ENCODE results near the gene RBFA. TPM values are rescaled to one million over a fixed set of nuclear protein-coding genes. Genes with fewer than 3 reads are reported as not detected.

RBFA gene, protein sequence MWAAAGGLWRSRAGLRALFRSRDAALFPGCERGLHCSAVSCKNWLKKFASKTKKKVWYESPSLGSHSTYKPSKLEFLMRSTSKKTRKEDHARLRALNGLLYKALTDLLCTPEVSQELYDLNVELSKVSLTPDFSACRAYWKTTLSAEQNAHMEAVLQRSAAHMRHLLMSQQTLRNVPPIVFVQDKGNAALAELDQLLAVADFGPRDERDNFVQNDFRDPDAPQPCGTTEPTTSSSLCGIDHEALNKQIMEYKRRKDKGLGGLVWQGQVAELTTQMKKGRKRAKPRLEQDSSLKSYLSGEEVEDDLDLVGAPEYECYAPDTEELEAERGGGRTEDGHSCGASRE
- 31.2 and 31.5 TPM in 2 replicates for total RNA-seq

GRCh38 chr18:80034068-80034851 is at the start of gene RBFA:
TSS of gene RBFA (plus strand) at chr18:80034434. CDS start at chr18:80034496, 62 bp downstream.

GRCh38 chr18:79988451-79989194 is 45.6 kb upstream of the RBFA start, which contains the start of gene TXNL4A:
TSS of gene TXNL4A (minus strand) at chr18:79988563. CDS start at chr18:79988392, 171 bp downstream.

Other genes with a start within 250 kb of the RBFA start
- gene KCNG2, start 236.5 kb upstream of the RBFA start, total RNA-seq = not detected in 2 replicates
- gene SLC66A2, start 82.8 kb upstream of the RBFA start, total RNA-seq = 37.0 and 42.7 TPM in 2 replicates
- gene HSBP1L1, start 69.8 kb upstream of the RBFA start, total RNA-seq = 7.6 and 7.9 TPM in 2 replicates
- gene TXNL4A, start 45.9 kb upstream of the RBFA start, total RNA-seq = 50.9 and 65.9 TPM in 2 replicates
- gene ADNP2, start 74.8 kb downstream of the RBFA start, total RNA-seq = 22.0 TPM in 2 replicates
- gene PARD6G, start 213.1 kb downstream of the RBFA start, total RNA-seq = 1.3 and 6.1 TPM in 2 replicates

Measured in uterine smooth muscle cell (primary cell).